WTC11 (cell line): ENCODE data around the gene FBXO22.

Experiments
- CREM ChIP-seq: sonication (generic); formaldehyde crosslinking; IDR thresholded peaks from 2 replicates; pipeline ENCODE4 v1.8.1; 2022; ENCODE audit warnings: mild to moderate bottlenecking, missing genetic modification reagents, moderate library complexity
- CTCF ChIP-seq: fragments of 200-600 bp; IDR thresholded peaks from 2 replicates; pipeline ENCODE4 v1.8.0; 2022; ENCODE audit warnings: antibody characterized with exemption
- FOXJ3 ChIP-seq: sonication (generic); formaldehyde crosslinking; IDR thresholded peaks from 2 replicates; pipeline ENCODE4 v1.9.0; 2021; ENCODE audit warnings: missing genetic modification reagents, mild to moderate bottlenecking, borderline replicate concordance
- FOXP1 ChIP-seq: sonication (generic); formaldehyde crosslinking; IDR thresholded peaks from 2 replicates; pipeline ENCODE4 v1.8.0; 2022; ENCODE audit warnings: missing genetic modification reagents, mild to moderate bottlenecking, moderate library complexity, borderline replicate concordance
- GABPB1 ChIP-seq: sonication (generic); formaldehyde crosslinking; IDR thresholded peaks from 2 replicates; pipeline ENCODE4 v1.8.1; 2023; ENCODE audit warnings: mild to moderate bottlenecking, missing genetic modification reagents
- HMGA2 ChIP-seq: fragments of 250-450 bp; sonication (Bioruptor Pico); IDR thresholded peaks from 2 replicates; pipeline ENCODE4 v1.4.0; 2021; ENCODE audit warnings: mild to moderate bottlenecking, moderate library complexity
- NR2C2 ChIP-seq: sonication (generic); formaldehyde crosslinking; IDR thresholded peaks from 2 replicates; pipeline ENCODE4 v1.8.0; 2022; ENCODE audit warnings: mild to moderate bottlenecking, missing genetic modification reagents
- ZBTB43 ChIP-seq: sonication (generic); formaldehyde crosslinking; IDR thresholded peaks from 2 replicates; pipeline ENCODE4 v1.8.1; 2023; ENCODE audit warnings: mild to moderate bottlenecking, missing genetic modification reagents
- ZNF219 ChIP-seq: sonication (generic); formaldehyde crosslinking; IDR thresholded peaks from 2 replicates; pipeline ENCODE4 v1.8.0; 2023; ENCODE audit warnings: missing genetic modification reagents, mild to moderate bottlenecking, borderline replicate concordance
- ZNF416 ChIP-seq: fragments of 250-450 bp; sonication (Bioruptor Pico); IDR thresholded peaks from 2 replicates; pipeline ENCODE4 v1.9.0; 2021; ENCODE audit warnings: mild to moderate bottlenecking, inconsistent platforms
- TF ChIP-seq, protein P1 (sequence below): sonication (generic); formaldehyde crosslinking; IDR thresholded peaks from 2 replicates; pipeline ENCODE4 v1.8.1; 2023; ENCODE audit warnings: mild to moderate bottlenecking, missing genetic modification reagents, moderate library complexity

DNA sequence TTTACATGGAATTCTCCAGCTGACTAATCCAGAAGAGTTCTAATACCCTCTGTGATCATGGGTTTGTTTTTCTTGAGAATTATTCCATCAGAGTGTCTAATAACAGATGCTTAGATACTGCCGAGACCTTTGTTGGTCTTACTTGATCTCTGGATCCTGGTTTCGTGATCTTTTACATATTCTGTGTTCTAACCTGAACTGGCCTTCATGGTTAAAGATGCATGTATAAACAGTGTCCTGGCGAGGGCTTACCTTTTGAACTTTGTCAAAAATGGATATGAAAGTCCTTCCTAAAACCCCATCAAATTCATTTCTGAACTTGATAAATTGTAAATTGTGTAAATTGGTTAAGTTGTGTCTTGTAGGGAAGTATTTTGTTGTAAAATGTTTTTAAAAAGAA, 35.7 kb upstream of the FBXO22 start:
- TF ChIP-seq CTCF (no peak), GABPB1 (no peak), FOXP1 (CRISPR knock-in tag) (no peak), ZBTB43 (CRISPR knock-in tag) (no peak), ZNF416 (CRISPR knock-in tag) (no peak), HMGA2 (CRISPR knock-in tag) (no peak), ZNF219 (CRISPR knock-in tag) (no peak), NR2C2 (CRISPR knock-in tag) (no peak), CREM (CRISPR knock-in tag) (no peak), FOXJ3 (CRISPR knock-in tag) (no peak)
- TF ChIP-seq, protein P1, sequence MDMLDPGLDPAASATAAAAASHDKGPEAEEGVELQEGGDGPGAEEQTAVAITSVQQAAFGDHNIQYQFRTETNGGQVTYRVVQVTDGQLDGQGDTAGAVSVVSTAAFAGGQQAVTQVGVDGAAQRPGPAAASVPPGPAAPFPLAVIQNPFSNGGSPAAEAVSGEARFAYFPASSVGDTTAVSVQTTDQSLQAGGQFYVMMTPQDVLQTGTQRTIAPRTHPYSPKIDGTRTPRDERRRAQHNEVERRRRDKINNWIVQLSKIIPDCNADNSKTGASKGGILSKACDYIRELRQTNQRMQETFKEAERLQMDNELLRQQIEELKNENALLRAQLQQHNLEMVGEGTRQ (CRISPR knock-in tag) = no peak
